Measurements from ENCODE around the gene SVIL. TPM values are rescaled to one million over a fixed set of nuclear protein-coding genes. Genes with fewer than 3 reads are reported as not detected.
"Not testable (repeated sequence)": the region's sequence is repeated elsewhere in the genome, so short reads cannot be mapped to it uniquely, and the experiment has no call there.

SVIL gene
- polyA plus RNA-seq, 1 donor from 2014 or later: 7.3 TPM

GRCh38 chr10:29511806-29512205 is 123.0 kb downstream of the SVIL start:
- H3K4me2 ChIP-seq (ENCODE audit: low read length); H3K4me3 ChIP-seq (ENCODE audit: low read length); H4K20me1 ChIP-seq (ENCODE audit: insufficient read depth); H3F3A ChIP-seq (ENCODE audit: insufficient read depth, low read length, poor library complexity, severe bottlenecking); H3K36me3 ChIP-seq (ENCODE audit: insufficient read depth, low read length); H3K9ac ChIP-seq (ENCODE audit: low read length); H3K9me3 ChIP-seq (ENCODE audit: low read length); H3K27me3 ChIP-seq (ENCODE audit: insufficient read depth, low read depth, low read length); H3K79me2 ChIP-seq (replicated peaks; ENCODE audit: insufficient read depth, low read length); H2AFZ ChIP-seq (ENCODE audit: low read depth, low read length); H3K9me2 ChIP-seq (ENCODE audit: insufficient read depth, low read length); H3K27ac ChIP-seq (ENCODE audit: low read length): not testable (repeated sequence)

GRCh38 chr10:29510483-29511157 is 124.2 kb downstream of the SVIL start:
- not testable (repeated sequence) for H3K9me2 ChIP-seq (ENCODE audit: insufficient read depth, low read length)

GRCh38 chr10:29508554-29509244 is 126.1 kb downstream of the SVIL start:
- no peaks in the 10 kb centered on the region for H3K9me2 ChIP-seq (ENCODE audit: insufficient read depth, low read length)
- H3F3A ChIP-seq (ENCODE audit: insufficient read depth, low read length, poor library complexity, severe bottlenecking): no peaks in the 10 kb centered on the region
- H3K4me2 ChIP-seq (ENCODE audit: low read length): no peak overlapping the region
- no peak overlapping the region for H3K27ac ChIP-seq (ENCODE audit: low read length)
- TF ChIP-seq POLR2AphosphoS5 (IDR thresholded peaks at IDR 0.05) (no peak), SMC3 (conservative IDR thresholded peaks at IDR 0.05; ENCODE audit: poor library complexity) (no peak), RAD21 (conservative IDR thresholded peaks at IDR 0.05) (no peak), MXI1 (conservative IDR thresholded peaks at IDR 0.05; ENCODE audit: poor library complexity, severe bottlenecking) (no peak), CTCF (IDR thresholded peaks at IDR 0.05; ENCODE audit: poor library complexity, severe bottlenecking) (no peak), EZH2 (IDR thresholded peaks at IDR 0.05; ENCODE audit: borderline replicate concordance, insufficient read depth, low read length, poor library complexity, severe bottlenecking) (no peak)
- TF ChIP-seq, protein P1, sequence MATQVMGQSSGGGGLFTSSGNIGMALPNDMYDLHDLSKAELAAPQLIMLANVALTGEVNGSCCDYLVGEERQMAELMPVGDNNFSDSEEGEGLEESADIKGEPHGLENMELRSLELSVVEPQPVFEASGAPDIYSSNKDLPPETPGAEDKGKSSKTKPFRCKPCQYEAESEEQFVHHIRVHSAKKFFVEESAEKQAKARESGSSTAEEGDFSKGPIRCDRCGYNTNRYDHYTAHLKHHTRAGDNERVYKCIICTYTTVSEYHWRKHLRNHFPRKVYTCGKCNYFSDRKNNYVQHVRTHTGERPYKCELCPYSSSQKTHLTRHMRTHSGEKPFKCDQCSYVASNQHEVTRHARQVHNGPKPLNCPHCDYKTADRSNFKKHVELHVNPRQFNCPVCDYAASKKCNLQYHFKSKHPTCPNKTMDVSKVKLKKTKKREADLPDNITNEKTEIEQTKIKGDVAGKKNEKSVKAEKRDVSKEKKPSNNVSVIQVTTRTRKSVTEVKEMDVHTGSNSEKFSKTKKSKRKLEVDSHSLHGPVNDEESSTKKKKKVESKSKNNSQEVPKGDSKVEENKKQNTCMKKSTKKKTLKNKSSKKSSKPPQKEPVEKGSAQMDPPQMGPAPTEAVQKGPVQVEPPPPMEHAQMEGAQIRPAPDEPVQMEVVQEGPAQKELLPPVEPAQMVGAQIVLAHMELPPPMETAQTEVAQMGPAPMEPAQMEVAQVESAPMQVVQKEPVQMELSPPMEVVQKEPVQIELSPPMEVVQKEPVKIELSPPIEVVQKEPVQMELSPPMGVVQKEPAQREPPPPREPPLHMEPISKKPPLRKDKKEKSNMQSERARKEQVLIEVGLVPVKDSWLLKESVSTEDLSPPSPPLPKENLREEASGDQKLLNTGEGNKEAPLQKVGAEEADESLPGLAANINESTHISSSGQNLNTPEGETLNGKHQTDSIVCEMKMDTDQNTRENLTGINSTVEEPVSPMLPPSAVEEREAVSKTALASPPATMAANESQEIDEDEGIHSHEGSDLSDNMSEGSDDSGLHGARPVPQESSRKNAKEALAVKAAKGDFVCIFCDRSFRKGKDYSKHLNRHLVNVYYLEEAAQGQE (IDR thresholded peaks at IDR 0.05; ENCODE audit: borderline replicate concordance): no peak
- H4K20me1 ChIP-seq (ENCODE audit: insufficient read depth): no peaks in the 10 kb centered on the region
- H3K79me2 ChIP-seq (replicated peaks; ENCODE audit: insufficient read depth, low read length): no peaks in the 10 kb centered on the region
- H3K9me3 ChIP-seq (ENCODE audit: low read length): no peaks in the 10 kb centered on the region
- H3K36me3 ChIP-seq (ENCODE audit: insufficient read depth, low read length): no peaks in the 10 kb centered on the region
- no peaks in the 10 kb centered on the region for H3K27me3 ChIP-seq (ENCODE audit: insufficient read depth, low read depth, low read length)
- H3K9ac ChIP-seq (ENCODE audit: low read length): no peak overlapping the region
- H2AFZ ChIP-seq (ENCODE audit: low read depth, low read length): no peak overlapping the region
- no peak overlapping the region for H3K4me3 ChIP-seq (ENCODE audit: low read length)

More at GRCh38 chr10:29510483-29511157, 124.2 kb downstream of the SVIL start:
- H3K9me3 ChIP-seq (ENCODE audit: low read length); H3K4me2 ChIP-seq (ENCODE audit: low read length); H3K27ac ChIP-seq (ENCODE audit: low read length); H3F3A ChIP-seq (ENCODE audit: insufficient read depth, low read length, poor library complexity, severe bottlenecking); H4K20me1 ChIP-seq (ENCODE audit: insufficient read depth); H3K36me3 ChIP-seq (ENCODE audit: insufficient read depth, low read length); H2AFZ ChIP-seq (ENCODE audit: low read depth, low read length); H3K9ac ChIP-seq (ENCODE audit: low read length); H3K4me3 ChIP-seq (ENCODE audit: low read length); H3K79me2 ChIP-seq (replicated peaks; ENCODE audit: insufficient read depth, low read length); H3K27me3 ChIP-seq (ENCODE audit: insufficient read depth, low read depth, low read length): not testable (repeated sequence)

- H3K4me3 ChIP-seq (ENCODE audit: low read length); H3K9me2 ChIP-seq (ENCODE audit: insufficient read depth, low read length); H3K36me3 ChIP-seq (ENCODE audit: insufficient read depth, low read length); H4K20me1 ChIP-seq (ENCODE audit: insufficient read depth); H3K4me2 ChIP-seq (ENCODE audit: low read length); H3K27ac ChIP-seq (ENCODE audit: low read length); H3F3A ChIP-seq (ENCODE audit: insufficient read depth, low read length, poor library complexity, severe bottlenecking); H3K9ac ChIP-seq (ENCODE audit: low read length); H3K79me2 ChIP-seq (replicated peaks; ENCODE audit: insufficient read depth, low read length); H3K27me3 ChIP-seq (ENCODE audit: insufficient read depth, low read depth, low read length); H2AFZ ChIP-seq (ENCODE audit: low read depth, low read length); H3K9me3 ChIP-seq (ENCODE audit: low read length): not testable (repeated sequence)
Measured at GRCh38 chr10:29507750-29508149, 127.0 kb downstream of the SVIL start.

DNA sequence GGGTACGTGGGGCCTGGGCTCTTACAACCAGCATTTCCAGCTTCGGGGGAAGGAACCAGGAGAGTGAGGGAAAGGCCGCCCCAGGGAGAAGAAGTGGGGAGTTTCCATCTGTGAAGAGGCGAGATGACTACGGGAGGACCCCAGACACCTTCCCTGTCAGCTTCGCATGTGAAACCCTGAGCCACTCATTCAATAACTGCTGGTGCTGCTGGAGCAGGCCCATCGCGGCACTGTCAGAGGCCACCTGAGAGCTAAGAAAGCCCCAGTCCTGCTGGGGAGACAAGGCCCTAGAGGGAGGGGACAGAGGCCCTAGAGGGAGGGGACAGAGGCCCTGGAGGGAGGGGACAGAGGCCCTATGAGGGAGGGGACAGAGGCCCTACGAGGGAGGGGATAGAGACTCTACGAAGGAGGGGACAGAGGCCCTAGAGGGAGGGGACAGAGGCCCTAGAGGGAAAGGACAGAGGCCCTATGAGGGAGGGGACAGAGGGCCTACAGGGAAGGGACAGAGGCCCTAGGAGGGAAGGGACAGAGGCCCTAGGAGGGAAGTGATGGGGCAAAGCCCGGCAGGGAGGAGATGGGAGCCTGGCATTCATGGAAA is 128.3 kb downstream of the SVIL start:
- not testable (repeated sequence) for H3K36me3 ChIP-seq (ENCODE audit: insufficient read depth, low read length); H3K9ac ChIP-seq (ENCODE audit: low read length); H3K79me2 ChIP-seq (replicated peaks; ENCODE audit: insufficient read depth, low read length); H4K20me1 ChIP-seq (ENCODE audit: insufficient read depth); H3K27ac ChIP-seq (ENCODE audit: low read length); H3K4me2 ChIP-seq (ENCODE audit: low read length); H3K4me3 ChIP-seq (ENCODE audit: low read length); H3K27me3 ChIP-seq (ENCODE audit: insufficient read depth, low read depth, low read length); H3K9me3 ChIP-seq (ENCODE audit: low read length); H3F3A ChIP-seq (ENCODE audit: insufficient read depth, low read length, poor library complexity, severe bottlenecking); H2AFZ ChIP-seq (ENCODE audit: low read depth, low read length); H3K9me2 ChIP-seq (ENCODE audit: insufficient read depth, low read length)
